OCI-LY3 (cell line): Measurements from ENCODE around the gene PRM1.

Experiments used
- CTCF ChIP-seq: fragments of 200-600, 300-600 bp; sonication (generic); IDR thresholded peaks from 2 replicates; pipeline ENCODE4 v1.5.1; 2014; ENCODE audit warnings: antibody characterized with exemption, low read length, low read depth
- EZH2phosphoT487 ChIP-seq: fragments of 200-600 bp; shearing (Covaris generic); IDR thresholded peaks from 2 replicates; pipeline ENCODE4 v1.6.1; 2018; ENCODE audit warnings: antibody characterized with exemption, mixed run types, low read depth

- no peak for TF ChIP-seq CTCF
- no peak for TF ChIP-seq EZH2phosphoT487
Measured at GRCh38 chr16:11330526-11331237, 49.6 kb upstream of the PRM1 start.
